HG02970 (cell line): ENCODE results near the gene TBC1D5.

Experiments used
- ATAC-seq: cut with Tn5 transposase; IDR thresholded peaks from one replicate; pipeline ENCODE4 v1.9.1; 2021; ENCODE audit warnings: mild to moderate bottlenecking, moderate library complexity, moderate number of reproducible peaks; ENCODE audit not compliant: unreplicated experiment, low FRiP score

TBC1D5 gene

DNA sequence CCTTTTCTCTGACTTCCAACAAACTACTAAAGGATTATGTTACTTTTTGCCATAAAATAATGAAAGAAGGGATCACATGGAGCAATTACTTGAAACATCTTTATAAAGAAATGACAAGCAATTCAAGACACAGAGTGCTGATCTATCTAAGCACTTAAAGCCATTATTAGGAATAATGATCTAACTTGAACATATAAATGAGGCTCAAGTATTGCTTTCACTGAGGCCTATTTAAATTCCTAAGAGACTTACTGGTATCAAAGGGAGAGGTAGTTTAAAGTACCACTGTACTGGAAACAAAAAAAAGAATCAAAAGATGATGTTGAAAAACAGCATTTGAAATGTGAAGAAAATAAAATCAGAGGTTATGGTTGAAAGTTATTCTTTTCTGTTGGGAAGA, 482.2 kb downstream of the TBC1D5 start:
- ATAC-seq: no peak

DNA sequence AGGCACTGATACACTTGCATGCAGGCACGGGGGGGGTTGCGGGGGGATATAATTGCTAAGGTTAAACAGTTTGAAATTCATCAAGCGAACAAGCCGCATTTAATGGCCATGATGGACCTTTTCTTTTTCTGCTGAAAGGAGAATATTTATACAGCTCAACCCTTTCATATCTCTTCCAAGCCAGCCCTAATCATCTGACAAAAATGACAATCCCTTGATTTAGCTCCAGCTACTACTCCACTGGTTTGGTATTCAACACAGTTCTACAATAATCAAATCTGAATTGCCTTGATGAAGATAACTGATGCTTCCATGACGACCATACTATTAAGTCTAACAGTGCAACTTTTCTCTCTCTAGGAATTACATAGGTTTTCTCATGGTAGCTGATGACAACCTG, 482.7 kb downstream of the TBC1D5 start:
- no peak for ATAC-seq

DNA sequence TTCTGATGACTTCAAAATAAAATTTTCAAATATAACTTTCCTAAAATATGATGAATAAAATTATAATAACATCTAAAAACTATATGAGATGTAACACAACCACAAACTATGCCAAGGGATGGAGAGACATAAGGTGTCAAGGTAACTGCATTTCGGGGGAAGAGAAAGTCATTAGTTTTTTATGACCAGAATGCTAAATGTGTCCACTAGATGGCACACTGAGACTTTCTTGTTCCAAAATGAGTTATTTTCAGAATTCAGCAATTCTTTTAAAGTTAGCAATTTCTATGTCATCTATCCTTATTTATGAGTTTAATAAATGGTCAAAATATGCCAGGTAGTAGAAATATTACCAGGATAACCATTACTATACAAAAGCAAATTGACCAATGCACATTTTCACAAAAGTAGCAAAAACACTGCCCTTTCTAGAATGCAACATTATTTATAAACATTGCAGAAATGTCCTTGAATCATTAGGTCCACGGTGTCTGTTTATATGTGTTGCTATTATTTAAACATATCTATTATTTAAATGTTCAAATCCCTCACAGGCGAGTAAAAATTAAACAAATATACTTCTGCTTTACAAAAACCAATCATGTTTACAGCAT, 483.5 kb downstream of the TBC1D5 start:
- no peak for ATAC-seq

- ATAC-seq: no peak
Measured at GRCh38 chr3:17257269-17257668, 485.2 kb downstream of the TBC1D5 start.

- no peak for ATAC-seq
Measured at GRCh38 chr3:17243621-17244020, 498.8 kb downstream of the TBC1D5 start.

- no peak for ATAC-seq
Measured at GRCh38 chr3:17239417-17239816, 503.0 kb downstream of the TBC1D5 start.

- no peak for ATAC-seq
Measured at GRCh38 chr3:17238023-17238422, 504.4 kb downstream of the TBC1D5 start.

- ATAC-seq: no peak
Measured at GRCh38 chr3:17235310-17235709, 507.1 kb downstream of the TBC1D5 start.

DNA sequence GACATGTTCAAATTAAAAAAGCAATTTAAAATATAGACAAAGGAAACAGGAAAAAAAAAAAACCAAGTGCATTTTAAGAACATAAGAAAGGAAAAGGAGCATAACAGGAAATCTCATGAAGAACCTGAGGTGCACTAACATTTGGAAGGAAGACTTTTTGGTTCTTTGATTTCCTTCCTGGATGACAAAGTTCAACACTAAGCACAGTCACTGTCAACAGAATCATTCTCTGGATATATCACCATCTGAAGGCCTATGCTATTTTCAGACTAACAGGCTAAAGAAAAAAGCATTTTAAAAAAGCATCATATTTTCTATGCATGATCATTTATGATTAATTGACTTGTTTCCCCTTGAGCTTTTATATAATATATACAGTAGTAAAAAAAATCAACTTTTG, 508.0 kb downstream of the TBC1D5 start:
- no peak for ATAC-seq

DNA sequence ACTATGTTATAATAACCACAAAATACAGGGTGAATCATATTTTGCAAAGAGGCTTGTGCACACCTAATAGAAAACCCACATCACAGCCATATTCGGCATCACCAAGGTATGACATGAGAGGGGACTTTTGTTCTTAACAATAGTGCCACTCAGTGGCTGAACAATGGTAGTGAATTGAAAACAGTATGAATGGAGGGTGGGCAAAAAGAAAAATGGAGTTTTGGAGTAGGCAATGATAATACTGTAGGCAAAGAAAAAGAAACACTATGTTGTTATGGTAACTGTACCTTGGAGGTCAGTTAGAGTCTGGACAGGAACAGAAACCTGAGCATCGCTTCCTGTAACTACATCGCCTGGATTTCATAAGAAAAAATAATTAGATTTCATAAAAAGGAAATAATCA, 509.0 kb downstream of the TBC1D5 start:
- ATAC-seq: no peak

DNA sequence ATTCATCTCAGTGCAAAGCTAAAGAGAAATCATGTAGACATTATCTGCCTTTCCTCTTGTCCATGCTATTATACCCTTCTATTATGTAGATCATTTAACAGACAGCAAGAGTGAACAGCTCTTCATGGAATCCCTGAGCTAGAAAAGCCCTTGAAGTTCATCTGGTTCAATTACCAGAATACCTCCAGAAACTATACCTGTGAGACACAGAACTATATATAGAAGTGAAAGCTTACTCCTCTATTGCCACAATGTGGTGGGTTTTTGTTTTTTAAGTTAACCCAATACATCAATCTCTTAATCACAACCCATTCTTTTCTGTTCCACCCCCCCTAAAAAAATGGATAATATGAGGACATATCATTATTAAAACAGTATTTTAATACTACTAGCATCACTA, 510.0 kb downstream of the TBC1D5 start:
- ATAC-seq: no peak

- no peak for ATAC-seq
Measured at GRCh38 chr3:17231537-17232261, 510.7 kb downstream of the TBC1D5 start.

DNA sequence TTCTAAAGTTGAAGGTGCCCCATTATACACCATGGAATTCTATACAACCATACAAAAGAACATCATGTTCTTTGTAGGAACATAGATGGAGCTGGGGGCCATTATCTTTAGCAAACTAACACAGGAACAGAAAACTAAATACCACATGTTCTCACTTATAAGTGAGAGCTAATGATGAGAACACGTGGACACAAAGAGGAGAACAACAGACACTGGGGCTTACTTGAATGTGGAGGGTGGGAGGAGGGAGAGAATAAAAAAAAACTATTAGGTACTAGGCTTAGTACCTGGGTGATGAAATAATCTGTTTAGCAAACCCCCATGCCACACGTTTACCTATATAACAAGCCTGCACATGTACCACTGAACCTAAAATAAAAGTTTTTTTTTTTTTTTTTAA, 515.0 kb downstream of the TBC1D5 start:
- ATAC-seq: no peak

DNA sequence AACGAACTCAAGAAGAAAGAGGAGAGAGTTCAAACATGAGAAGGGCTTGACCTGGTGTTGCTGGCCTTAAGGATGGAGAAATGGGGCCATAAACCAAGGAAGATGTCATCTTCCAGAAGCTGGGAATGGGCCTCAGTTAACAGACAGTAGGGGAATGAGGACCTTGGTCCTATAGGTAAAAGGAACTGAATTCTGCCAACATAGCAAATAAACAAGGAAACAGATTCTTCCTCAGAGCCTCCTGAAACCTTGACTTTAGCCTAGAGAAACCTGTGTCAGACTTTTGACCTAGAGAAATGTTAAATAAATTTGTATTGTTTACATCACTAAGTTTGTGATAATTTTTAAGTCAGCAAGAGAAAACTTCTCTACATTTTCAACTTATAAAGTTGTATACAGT, 520.9 kb downstream of the TBC1D5 start:
- no peak for ATAC-seq

GRCh38 chr3:17219593-17219992, 522.8 kb downstream of the TBC1D5 start:
- ATAC-seq: no peak

GRCh38 chr3:17218587-17218986, 523.8 kb downstream of the TBC1D5 start:
- ATAC-seq: no peak

DNA sequence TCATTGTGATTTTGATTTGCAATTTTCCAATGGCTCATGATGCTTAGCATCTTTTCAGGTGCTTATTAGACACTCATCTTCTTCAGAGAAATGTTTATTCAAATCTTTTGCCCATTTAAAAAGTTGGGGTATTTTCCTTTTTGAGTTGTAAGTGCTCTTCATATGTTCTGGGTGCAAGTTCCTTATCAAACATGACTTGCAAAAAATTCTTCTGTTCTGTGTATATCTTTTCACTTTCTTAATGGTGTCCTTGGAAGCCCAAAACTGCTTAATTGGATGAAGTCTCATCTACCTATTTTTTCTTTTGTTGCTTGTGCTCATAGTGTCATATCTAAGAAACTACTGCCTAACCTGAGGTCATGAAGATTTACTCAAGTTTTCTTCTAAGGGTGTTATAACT, 524.8 kb downstream of the TBC1D5 start:
- no peak for ATAC-seq

DNA sequence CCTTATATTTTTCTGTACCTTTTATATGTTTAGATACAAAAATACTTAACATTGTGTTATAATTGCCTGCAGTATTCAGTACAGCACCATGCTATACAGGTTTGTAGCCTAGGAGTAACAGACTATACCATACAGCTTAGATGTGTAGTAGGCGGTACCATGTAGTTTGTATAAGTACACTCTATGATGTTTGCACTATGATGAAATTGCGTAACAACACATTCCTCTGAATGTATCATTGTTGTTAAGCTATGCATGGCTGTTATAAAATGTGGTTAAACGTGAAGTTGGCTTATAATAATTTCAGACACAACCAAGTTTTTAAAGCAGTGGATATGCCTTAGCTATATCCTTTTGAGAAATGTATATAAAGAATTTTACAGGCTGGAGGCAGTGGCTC, 529.3 kb downstream of the TBC1D5 start:
- no peak for ATAC-seq

DNA sequence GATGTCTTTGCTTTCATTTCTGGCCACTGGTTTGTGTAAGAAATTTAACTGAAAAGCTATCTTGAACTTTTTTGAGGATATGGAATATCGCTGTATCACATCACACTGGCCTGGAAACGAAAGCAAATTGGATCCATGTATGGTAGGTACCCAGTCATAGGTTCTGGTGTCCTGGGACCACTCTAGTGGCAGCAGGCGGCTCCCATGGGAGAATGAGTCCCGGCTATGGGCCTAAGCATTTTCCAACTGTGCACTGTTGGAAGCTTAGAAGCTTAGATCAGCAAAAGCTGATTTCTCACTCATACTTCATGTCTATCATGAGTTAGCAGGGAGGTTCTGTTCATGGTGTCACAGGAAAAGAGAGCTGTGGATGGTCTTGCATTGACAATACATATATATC, 534.5 kb downstream of the TBC1D5 start:
- no peak for ATAC-seq

DNA sequence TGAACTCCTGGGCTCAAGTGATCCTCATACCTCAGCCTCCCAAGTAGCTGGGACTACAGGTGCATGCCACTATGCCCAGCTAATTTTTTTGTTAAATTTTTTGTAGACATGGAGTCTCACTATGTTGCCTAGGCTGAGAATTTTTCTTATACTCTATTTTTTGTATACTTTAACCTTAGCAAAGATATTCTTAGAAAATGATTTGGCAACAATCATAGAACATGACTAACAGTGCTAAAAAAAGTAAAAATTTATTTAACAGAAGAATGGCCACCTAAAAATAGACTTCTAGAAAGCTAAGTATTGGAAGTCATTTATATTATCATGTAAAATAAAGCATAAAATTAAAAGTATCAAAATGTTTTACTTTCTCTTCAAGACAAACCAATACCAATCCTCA, 535.4 kb downstream of the TBC1D5 start:
- ATAC-seq: no peak

- ATAC-seq: no peak
Measured at GRCh38 chr3:17204049-17204650, 538.3 kb downstream of the TBC1D5 start.

DNA sequence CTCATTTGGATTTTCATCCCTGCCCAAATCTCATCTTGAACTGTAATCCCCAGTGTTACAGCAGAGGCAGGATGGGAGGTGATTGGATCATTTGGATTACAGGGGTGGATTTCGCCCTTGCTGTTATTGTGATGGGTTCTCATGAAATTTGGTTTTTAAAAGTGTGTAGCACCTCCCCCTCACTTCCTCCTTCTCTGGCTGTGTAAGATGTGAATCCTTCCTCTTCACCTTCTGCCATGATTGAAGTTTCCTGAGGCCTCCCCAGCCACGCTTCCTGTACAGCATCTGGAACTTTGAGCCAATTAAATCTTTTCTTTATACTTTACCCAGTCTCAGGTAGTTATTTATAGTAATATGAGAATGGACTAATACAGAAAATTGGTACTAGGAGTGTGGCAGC, 540.9 kb downstream of the TBC1D5 start:
- ATAC-seq: no peak
